AG04449 (cell line): ENCODE data around the gene EMC10.
A peak's percentile ranks its signal among the peaks of the same experiment; 100 is the strongest.

Experiments used
- CTCF ChIA-PET: fragments of 350-600 bp; formaldehyde crosslinking; extraction: SDS; loops from one replicate; lab custom pipeline; 2021; ENCODE audit warnings: antibody characterized with exemption; lab: Yijun Ruan, JAX
- POLR2A ChIA-PET: fragments of 400-600, 350-600 bp; formaldehyde crosslinking; extraction: SDS; loops from one replicate; lab custom pipeline; 2020; ENCODE audit warnings: antibody characterized with exemption, inconsistent platforms; lab: Yijun Ruan, JAX
- DNase-seq: peaks from one replicate; pipeline ENCODE4 v3.0.0-alpha.2; 2010; ENCODE audit warnings: low read depth, low spot score
- H3K4me3 ChIP-seq: 2 replicates; pipeline ENCODE4 v1.5.1; 2011; ENCODE audit warnings: low read depth, mild to moderate bottlenecking, control low read depth, low read length
- TF ChIP-seq, protein P1 (sequence below): IDR thresholded peaks from one replicate; pipeline ENCODE4 v1.5.1; 2011; ENCODE audit warnings: mild to moderate bottlenecking, moderate library complexity, low read length, control low read depth, inconsistent platforms; ENCODE audit not compliant: insufficient read depth; ENCODE audit errors: missing control alignments

The EMC10 gene

DNA sequence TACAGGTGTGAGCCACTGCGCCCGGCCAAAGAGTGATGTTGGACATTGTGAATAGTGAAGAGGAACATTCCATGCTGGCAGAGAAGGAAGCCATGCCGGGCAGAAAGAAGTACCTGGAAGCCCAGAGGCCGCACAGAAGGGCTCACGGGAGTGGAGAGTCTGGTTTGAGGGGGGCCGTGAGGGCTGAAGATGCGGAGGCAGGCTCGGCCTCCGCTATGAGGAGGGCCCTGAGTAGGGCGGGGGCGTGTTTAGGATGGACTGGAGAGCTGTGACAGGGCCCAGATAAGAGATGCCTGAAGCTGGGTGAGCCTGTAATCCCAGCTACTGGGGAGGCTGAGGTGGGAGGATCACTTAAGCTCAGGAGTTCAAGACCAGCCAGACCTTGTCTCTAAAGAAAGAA lies 33.1 kb downstream of the EMC10 start:
- H3K4me3 ChIP-seq = no peak overlapping the region; the same call in 1 of the 2 replicates
- ChIA-PET CTCF (interaction anchor here (1.3 to 3.2 kb wide), 3 partner anchors 29 to 152 kb away, joined by 3 to 17 read pairs (median 11); no protein-coding TSS in a partner anchor), POLR2A (no interaction called here)
- TF ChIP-seq, protein P1, sequence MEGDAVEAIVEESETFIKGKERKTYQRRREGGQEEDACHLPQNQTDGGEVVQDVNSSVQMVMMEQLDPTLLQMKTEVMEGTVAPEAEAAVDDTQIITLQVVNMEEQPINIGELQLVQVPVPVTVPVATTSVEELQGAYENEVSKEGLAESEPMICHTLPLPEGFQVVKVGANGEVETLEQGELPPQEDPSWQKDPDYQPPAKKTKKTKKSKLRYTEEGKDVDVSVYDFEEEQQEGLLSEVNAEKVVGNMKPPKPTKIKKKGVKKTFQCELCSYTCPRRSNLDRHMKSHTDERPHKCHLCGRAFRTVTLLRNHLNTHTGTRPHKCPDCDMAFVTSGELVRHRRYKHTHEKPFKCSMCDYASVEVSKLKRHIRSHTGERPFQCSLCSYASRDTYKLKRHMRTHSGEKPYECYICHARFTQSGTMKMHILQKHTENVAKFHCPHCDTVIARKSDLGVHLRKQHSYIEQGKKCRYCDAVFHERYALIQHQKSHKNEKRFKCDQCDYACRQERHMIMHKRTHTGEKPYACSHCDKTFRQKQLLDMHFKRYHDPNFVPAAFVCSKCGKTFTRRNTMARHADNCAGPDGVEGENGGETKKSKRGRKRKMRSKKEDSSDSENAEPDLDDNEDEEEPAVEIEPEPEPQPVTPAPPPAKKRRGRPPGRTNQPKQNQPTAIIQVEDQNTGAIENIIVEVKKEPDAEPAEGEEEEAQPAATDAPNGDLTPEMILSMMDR = no peak
- DNase-seq = no peak

DNA sequence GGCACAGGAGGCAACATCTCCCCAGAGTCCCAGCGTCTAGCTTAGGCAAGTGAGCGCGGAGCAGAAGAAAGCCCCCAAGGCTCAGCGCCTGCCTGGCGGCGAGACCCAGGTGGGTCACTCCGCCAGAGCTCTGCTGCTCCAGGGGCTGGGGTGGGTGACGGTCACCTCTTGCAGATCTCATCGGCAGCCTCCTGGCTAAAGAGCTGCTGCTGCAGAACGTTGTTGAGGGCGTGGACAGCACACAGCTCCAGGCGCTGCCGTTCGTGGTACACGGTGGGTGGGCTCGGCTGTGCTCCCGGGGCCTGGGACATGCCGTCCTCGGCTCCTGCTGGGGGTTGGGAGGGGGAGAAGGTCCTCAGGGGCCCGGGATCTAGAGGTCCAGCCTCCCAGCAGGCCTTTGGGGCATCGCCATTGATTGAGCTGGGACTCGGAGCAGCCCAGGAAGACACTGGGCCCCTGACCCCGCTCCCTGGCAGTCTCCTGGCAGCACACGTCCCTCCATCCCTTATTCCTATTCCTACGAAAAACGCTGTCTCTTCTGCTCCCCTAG lies 33.9 kb downstream of the EMC10 start:
- ChIA-PET CTCF (interaction anchor here (0.9 to 3.2 kb wide), 5 partner anchors 23 to 412 kb away, joined by 3 to 17 read pairs (median 3); no protein-coding TSS in a partner anchor), POLR2A (interaction anchor here (0.8 to 1.0 kb wide), 2 partner anchors 9 to 67 kb away, joined by 4 to 6 read pairs; no protein-coding TSS in a partner anchor)
- TF ChIP-seq, protein P1 = no peak
- no peak for DNase-seq
- H3K4me3 ChIP-seq = peak overlapping the region; percentile 89

DNA sequence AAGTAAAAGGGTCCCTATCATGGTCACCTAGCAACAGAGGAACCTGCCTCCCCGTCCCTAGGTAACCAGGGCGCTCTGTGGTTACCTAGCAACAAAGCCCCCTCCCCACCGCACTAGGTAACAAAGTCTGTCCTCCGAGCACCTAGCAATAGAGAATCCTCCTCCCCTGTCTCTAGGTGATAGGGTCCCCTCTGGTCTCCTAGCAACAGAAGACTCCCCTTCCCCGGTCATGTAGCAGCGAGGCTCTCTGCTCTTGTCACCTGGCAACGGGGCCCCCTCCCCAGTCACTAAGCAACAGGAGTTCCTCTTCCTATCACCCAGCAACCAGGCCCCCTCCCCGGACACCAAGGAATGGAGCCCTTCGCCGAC lies 34.4 kb downstream of the EMC10 start:
- TF ChIP-seq, protein P1 = no peak
- ChIA-PET POLR2A (interaction anchor here (0.8 to 1.0 kb wide), 3 partner anchors 10 to 273 kb away, joined by 3 to 4 read pairs (median 4); no protein-coding TSS in a partner anchor), CTCF (interaction anchor here (0.9 to 3.2 kb wide), 8 partner anchors 24 to 412 kb away, joined by 3 to 17 read pairs (median 4); no protein-coding TSS in a partner anchor)
- peak overlapping the region; percentile 89 for H3K4me3 ChIP-seq
- DNase-seq = no peak

DNA sequence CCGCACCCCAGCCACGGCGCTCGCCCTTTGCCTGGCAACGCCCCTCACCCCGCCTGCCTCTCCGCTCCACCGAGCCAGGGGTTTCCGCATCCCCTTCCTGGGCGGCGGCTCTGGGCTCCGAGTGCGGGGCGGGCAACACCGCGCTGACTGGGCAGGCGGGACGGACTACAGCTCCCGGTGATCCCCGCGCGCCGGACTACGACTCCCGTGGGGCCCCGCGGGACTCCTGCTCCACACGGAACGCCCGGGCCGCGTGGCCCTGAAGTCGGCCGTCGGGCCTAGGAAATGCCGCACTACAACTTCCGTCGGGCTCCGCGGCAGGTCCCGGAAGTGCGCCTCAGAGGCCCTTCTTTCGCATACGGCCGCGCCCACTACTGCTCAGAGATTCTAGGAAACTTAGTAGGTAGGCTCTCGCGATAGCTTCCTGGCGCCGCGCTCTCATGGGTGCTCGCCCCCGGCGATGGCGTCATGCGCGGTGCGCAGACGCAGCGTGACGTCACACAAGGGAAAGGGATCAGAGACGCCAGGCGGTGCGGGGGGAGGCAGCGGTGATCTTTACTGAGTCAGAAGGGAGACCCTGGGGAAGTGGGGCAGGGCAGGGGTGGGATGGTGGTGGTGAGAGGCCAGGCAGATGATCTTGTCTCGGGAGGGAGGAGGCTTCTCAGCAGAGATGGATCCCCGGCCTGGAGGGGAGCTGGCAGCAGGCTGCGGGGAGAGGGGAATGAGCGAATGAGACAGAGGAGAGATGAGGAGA lies 34.9 kb downstream of the EMC10 start, which contains the start of gene JOSD2:
Gene JOSD2 (minus strand): TSS at position 123 of the 754 bp plus-strand sequence. CDS start 760 bp downstream, outside the sequence.
- TF ChIP-seq, protein P1 = no peak
- POLR2A ChIA-PET = interaction anchor here (0.8 to 1.0 kb wide), 3 partner anchors 10 to 272 kb away, joined by 3 to 4 read pairs (median 4); no protein-coding TSS in a partner anchor
- DNase-seq = peak; percentile 94
- CTCF ChIA-PET = interaction anchor here (0.7 to 3.2 kb wide), 9 partner anchors 24 to 411 kb away, joined by 3 to 17 read pairs (median 3); no protein-coding TSS in a partner anchor
- peak within 1 kb of the TSS; percentile 89 for H3K4me3 ChIP-seq

DNA sequence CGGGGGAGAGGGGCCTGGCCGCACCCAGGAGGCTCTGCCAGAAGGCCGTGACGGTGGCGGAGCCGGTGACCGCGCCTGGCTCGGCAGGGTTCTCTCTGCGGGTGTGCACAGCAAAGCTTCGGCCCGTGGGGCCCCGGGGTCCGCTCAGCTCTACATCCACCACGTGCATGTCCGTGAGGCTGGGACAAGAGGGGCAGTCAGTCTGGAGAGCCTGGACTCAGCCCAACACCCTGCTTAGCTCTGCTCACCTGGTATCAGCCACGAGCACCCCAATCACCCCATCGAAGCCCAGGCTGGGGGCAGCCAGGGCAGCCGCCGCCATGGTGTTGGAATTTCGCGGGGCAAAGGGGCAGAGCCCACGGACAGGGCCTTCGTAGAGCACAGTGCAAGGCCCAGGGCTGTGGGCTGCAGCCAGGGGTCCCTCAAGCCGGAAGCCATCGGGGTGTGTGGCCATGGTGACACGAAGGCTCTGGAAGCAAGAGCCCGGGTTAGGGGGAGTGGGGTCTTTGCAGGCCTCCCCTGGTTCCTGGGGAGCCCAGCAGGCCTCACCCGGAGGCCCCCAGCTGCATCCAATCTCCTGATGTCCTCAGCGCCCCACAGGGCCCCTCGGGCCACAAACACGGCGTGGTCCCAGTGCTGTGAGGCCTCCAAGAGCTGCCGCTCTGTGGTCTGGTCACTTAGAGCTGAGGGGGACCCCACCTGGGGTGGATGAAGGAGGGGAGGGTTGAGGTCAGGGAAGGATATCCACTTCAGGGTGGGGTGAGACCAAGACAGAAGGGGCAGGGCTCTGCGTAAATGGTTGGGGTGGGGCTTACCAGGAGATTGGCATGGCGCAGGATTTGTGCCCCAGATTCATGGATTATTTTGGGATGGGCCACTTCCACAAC lies 36.0 kb downstream of the EMC10 start:
- no peak overlapping the region for H3K4me3 ChIP-seq
- no peak for DNase-seq
- TF ChIP-seq, protein P1 = no peak
- POLR2A ChIA-PET = no interaction called here
- CTCF ChIA-PET = interaction anchor here (0.7 to 3.2 kb wide), 5 partner anchors 26 to 271 kb away, joined by 3 to 17 read pairs (median 4); no protein-coding TSS in a partner anchor
